ENCODE data around the gene SMARCC2.
"Not testable (repeated sequence)": the region's sequence is repeated elsewhere in the genome, so short reads cannot be mapped to it uniquely, and the experiment has no call there.

Gene SMARCC2

DNA sequence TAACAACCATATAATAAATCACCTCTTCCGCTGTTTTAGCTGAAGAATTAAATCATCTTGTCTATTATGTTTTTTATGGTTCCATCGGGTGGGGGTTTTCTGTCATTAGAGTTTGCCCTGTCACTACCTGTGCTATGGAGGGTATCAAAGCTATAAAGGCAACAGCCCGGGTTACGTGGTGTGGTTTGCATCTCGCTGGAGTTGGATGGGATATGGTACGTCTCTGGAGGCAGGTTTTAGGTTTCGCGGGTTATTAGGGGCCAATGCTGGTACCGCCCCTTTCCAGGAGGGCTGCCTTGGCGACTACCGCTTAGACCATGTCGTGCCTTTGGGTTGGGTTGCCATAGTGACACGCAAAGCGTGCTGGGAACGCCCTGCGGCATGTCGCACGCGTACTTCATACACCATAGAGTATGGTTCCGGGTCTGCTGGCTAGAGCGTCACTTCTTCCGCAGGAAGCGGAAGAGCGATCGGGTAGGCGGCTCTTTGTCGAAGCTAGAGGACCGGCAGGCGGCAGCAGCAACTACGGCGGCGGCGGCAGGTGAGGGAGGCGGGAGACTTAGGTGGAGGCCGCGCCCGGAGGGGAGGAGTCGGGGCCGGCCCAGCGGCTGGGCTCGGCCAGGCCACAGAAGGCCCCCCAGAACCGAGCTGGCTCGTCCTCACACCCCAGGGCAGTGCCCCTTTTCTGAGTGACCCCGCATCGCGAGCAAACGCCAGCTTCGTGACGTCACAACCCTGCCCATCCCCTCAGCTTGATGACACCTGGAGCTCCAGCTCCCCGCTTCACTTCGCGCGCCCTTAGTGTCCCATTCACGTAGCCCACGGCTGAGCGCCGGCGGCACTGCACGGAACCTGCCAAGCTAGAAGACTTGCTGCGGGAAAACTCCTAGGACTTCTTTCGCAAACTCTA lies 71.2 kb downstream of the SMARCC2 start, which contains the start of gene ZC3H10:
ZC3H10 (plus strand) TSS at position 489 of the 910 bp plus-strand sequence. CDS start 2,297 bp downstream, outside the sequence.
- no peaks in the 10 kb centered on the region for H3K9me3 ChIP-seq
- peak within 1 kb of the TSS; percentile 96 for H3K27ac ChIP-seq
- peaks cover 33% of the 10 kb centered on the region in 2 experiments for H3K4me1 ChIP-seq (ENCODE audit: control insufficient read depth in 1 of 2, insufficient read depth in 1 of 2, low read depth in 1 of 2, low read length in 1 of 2)
- peak; percentile 83 for TF ChIP-seq CTCF (IDR thresholded peaks at IDR 0.05)
- peak within 1 kb of the TSS; percentile 87 to 96 for H3K4me3 ChIP-seq (ENCODE audit: low read depth in 1 of 2, low read length in 1 of 2)
- peaks cover 23% of the 10 kb centered on the region for H3K36me3 ChIP-seq
- no peaks in the 10 kb centered on the region for H3K27me3 ChIP-seq

GRCh38 chr12:56117082-56117706 lies 72.1 kb downstream of the SMARCC2 start:
- H3K4me3 ChIP-seq (ENCODE audit: low read depth in 1 of 2, low read length in 1 of 2) = peak overlapping the region; percentile 87 to 96

DNA sequence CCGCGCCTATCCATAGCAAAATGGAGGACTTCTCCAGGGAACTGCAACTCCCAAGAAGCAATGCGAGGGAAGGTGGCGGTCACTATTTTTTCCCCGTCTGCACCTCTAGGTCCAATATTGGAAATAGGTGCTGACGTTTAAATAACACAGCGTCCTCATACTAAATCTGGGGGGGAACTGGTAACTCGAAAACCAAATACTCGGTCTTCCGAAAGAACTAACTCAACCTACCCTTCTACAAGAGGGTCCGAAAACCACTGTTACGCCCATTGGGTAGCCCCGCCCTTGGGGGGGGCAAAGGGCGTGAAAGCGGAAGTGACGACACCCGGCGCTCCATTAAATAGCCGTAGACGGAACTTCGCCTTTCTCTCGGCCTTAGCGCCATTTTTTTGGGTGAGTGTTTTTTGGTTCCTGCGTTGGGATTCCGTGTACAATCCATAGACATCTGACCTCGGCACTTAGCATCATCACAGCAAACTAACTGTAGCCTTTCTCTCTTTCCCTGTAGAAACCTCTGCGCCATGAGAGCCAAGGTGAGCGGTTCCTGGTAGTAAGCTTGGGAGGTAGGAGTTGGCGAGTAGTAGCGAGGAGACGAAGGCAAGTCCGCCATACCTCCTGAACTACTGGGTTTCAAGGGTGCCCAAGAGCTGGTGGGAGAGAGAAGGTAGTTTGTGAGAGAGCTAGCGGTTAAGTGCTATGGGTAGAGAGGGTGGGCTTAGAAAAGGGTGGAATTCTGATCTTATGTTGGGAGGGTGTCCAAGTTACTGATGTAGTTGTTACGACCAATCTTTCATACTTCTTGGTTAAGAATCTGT lies 72.8 kb downstream of the SMARCC2 start, which contains the start of gene RPL41:
RPL41 (plus strand) TSS at position 367 of the 815 bp plus-strand sequence.
- Histone ChIP-seq H3K27ac (peak within 1 kb of the TSS; percentile 96), H3K36me3 (peaks cover 21% of the 10 kb centered on the region), H3K9me3 (no peaks in the 10 kb centered on the region), H3K4me1 (ENCODE audit: control insufficient read depth in 1 of 2, insufficient read depth in 1 of 2, low read depth in 1 of 2, low read length in 1 of 2) (peaks cover 33% of the 10 kb centered on the region in 2 experiments), H3K27me3 (no peaks in the 10 kb centered on the region), H3K4me3 (ENCODE audit: low read depth in 1 of 2, low read length in 1 of 2) (peak within 1 kb of the TSS; percentile 87 to 96)
- peak; percentile 37 for TF ChIP-seq CTCF (IDR thresholded peaks at IDR 0.05)

More at GRCh38 chr12:56117082-56117706, 72.1 kb downstream of the SMARCC2 start:
- H3K4me1 ChIP-seq (ENCODE audit: control insufficient read depth in 1 of 2, insufficient read depth in 1 of 2, low read depth in 1 of 2, low read length in 1 of 2) = peaks cover 33% of the 10 kb centered on the region in 2 experiments
- peaks cover 23% of the 10 kb centered on the region for H3K36me3 ChIP-seq
- peak overlapping the region; percentile 96 for H3K27ac ChIP-seq
- H3K27me3 ChIP-seq, H3K9me3 ChIP-seq: not testable (repeated sequence)

DNA sequence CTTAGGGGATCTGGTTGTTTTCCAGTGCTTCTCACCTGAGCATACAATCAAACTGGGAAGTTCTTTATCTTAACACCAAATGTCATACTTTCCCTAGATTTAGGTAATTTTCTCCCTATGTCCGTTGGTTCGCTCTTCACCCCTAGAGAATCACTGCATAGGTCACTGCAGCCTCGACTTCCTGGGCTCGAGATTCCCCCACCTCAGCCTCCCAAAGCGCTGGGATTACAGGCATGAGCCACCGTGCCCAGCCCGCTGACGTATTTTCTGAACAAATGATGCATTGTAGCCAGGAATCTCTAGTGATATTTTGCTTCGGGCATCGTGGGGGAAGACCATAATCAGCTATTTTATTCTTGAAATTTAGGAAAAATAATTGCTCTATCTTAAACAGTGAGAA lies 74.0 kb downstream of the SMARCC2 start:
- no peak for TF ChIP-seq CTCF (IDR thresholded peaks at IDR 0.05)
- Histone ChIP-seq H3K4me3 (ENCODE audit: low read depth in 1 of 2, low read length in 1 of 2) (peak overlapping the region; percentile 87 to 96), H3K27me3 (no peaks in the 10 kb centered on the region), H3K27ac (peak overlapping the region; percentile 96), H3K9me3 (no peaks in the 10 kb centered on the region), H3K4me1 (ENCODE audit: control insufficient read depth in 1 of 2, insufficient read depth in 1 of 2, low read depth in 1 of 2, low read length in 1 of 2) (peaks cover 33% of the 10 kb centered on the region in 2 experiments), H3K36me3 (peaks cover 19% of the 10 kb centered on the region)

DNA sequence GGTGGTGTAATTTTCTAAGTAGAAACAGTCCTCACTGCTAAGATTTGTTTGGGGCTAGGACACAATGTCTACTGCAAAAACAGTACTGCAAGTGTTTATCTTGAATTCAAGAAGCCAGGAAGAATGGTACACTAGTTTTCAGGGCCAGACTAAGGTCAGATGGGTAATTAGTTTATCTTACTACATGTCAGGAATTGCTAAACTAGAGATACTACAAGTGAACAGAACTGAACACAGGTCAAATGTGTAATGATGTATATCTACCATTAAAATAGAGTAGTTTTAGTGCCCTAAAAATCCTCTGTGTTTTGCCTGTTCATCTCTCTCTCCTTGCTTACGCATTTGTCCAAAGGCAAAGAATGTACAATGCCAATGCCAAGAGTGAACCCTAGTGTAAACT lies 75.2 kb downstream of the SMARCC2 start:
- Histone ChIP-seq H3K4me1 (ENCODE audit: control insufficient read depth in 1 of 2, insufficient read depth in 1 of 2, low read depth in 1 of 2, low read length in 1 of 2) (peaks cover 26 to 27% of the 10 kb centered on the region in 2 experiments), H3K36me3 (peaks cover 25% of the 10 kb centered on the region), H3K9me3 (no peaks in the 10 kb centered on the region), H3K27me3 (no peaks in the 10 kb centered on the region), H3K27ac (no peak overlapping the region), H3K4me3 (ENCODE audit: low read depth in 1 of 2, low read length in 1 of 2) (no peak overlapping the region)
- no peak for TF ChIP-seq CTCF (IDR thresholded peaks at IDR 0.05)
